ENCODE data around the gene TMEM181.
"Not testable (repeated sequence)": the region's sequence is repeated elsewhere in the genome, so short reads cannot be mapped to it uniquely, and the experiment has no call there.

TMEM181 gene

DNA sequence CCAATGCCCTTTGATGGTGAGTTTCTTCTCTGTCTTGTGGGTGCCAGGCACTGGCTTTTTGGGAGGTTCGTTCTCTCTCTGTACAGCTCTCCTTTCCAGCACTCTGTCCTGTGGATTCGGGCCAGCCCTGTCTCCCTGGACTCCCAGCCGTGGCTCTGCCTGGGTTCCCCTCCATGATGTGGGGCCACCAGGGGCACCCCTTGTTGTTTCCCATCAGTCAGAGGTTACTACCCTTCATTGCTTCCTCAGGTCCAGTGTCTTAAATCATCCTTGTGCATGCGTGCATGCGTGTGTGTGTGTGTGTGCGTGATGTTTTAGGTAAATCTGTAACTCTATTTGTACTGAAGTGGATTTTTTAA, 44.1 kb downstream of the TMEM181 start:
- H3K36me3 ChIP-seq (ENCODE audit: low read length) = no peaks in the 10 kb centered on the region
- H3K27ac ChIP-seq (ENCODE audit: low read depth, low read length) = no peak overlapping the region
- no peaks in the 10 kb centered on the region for H4K20me1 ChIP-seq (ENCODE audit: low read depth, low read length)
- H3F3A ChIP-seq (ENCODE audit: insufficient read depth) = no peaks in the 10 kb centered on the region
- H2AFZ ChIP-seq (ENCODE audit: low read depth, low read length, severe bottlenecking) = no peak overlapping the region
- H3K9me2 ChIP-seq (replicated peaks; ENCODE audit: insufficient read depth, low read length) = no peaks in the 10 kb centered on the region
- no peak overlapping the region for H3K4me2 ChIP-seq (ENCODE audit: low read depth, low read length, poor library complexity, severe bottlenecking)
- TF ChIP-seq EZH2phosphoT487 (conservative IDR thresholded peaks at IDR 0.05; ENCODE audit: low read length) = no peak
- TF ChIP-seq, protein P1, sequence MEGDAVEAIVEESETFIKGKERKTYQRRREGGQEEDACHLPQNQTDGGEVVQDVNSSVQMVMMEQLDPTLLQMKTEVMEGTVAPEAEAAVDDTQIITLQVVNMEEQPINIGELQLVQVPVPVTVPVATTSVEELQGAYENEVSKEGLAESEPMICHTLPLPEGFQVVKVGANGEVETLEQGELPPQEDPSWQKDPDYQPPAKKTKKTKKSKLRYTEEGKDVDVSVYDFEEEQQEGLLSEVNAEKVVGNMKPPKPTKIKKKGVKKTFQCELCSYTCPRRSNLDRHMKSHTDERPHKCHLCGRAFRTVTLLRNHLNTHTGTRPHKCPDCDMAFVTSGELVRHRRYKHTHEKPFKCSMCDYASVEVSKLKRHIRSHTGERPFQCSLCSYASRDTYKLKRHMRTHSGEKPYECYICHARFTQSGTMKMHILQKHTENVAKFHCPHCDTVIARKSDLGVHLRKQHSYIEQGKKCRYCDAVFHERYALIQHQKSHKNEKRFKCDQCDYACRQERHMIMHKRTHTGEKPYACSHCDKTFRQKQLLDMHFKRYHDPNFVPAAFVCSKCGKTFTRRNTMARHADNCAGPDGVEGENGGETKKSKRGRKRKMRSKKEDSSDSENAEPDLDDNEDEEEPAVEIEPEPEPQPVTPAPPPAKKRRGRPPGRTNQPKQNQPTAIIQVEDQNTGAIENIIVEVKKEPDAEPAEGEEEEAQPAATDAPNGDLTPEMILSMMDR (IDR thresholded peaks at IDR 0.05; ENCODE audit: insufficient read depth, low read length, poor library complexity, severe bottlenecking) = no peak
- H3K79me2 ChIP-seq (ENCODE audit: insufficient read depth, low read length) = no peaks in the 10 kb centered on the region
- no peaks in the 10 kb centered on the region for H3K9me3 ChIP-seq (ENCODE audit: insufficient read depth, low read length)
- H3K27me3 ChIP-seq (ENCODE audit: low read length) = no peaks in the 10 kb centered on the region
- no peak overlapping the region for H3K4me3 ChIP-seq (ENCODE audit: insufficient read depth, low read length, poor library complexity, severe bottlenecking)
- H3K9ac ChIP-seq (ENCODE audit: low read length) = no peak overlapping the region

DNA sequence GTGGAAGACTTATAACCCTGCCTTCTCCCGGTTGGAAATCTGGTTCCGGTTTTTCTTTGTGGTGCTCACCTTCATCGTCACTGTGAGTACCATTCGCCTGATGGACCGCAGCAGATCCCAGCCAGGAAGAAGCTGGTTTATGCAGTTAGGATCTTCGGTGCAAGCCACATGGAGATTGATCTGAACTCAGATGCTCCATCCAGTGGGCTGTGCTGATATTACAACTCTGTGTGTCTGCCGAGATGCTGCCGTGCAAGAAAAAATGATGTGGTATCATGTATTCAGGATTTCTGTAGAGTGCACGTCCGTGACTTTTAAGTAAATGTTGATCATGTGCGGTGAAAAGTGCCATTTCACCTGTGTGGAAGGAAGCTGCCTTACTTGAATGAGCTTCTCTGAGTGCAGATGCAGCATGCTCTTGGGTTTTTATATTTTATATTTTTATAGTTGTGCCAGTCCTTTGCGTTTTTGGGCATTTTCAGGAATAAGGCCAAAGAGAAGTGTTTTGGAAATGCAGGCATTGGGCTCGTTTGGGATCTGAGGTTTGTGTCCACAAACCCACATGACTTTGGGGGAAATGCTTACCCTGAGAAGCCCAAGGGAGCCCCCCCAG, 45.5 kb downstream of the TMEM181 start:
- H3K27me3 ChIP-seq (ENCODE audit: low read length) = no peaks in the 10 kb centered on the region
- TF ChIP-seq, protein P1 (IDR thresholded peaks at IDR 0.05; ENCODE audit: insufficient read depth, low read length, poor library complexity, severe bottlenecking) = peak; percentile 47
- TF ChIP-seq EZH2phosphoT487 (conservative IDR thresholded peaks at IDR 0.05; ENCODE audit: low read length) = no peak
- H3K4me2 ChIP-seq (ENCODE audit: low read depth, low read length, poor library complexity, severe bottlenecking) = no peak overlapping the region
- no peak overlapping the region for H3K4me3 ChIP-seq (ENCODE audit: insufficient read depth, low read length, poor library complexity, severe bottlenecking)
- H3K9me2 ChIP-seq (replicated peaks; ENCODE audit: insufficient read depth, low read length) = no peaks in the 10 kb centered on the region
- no peak overlapping the region for H3K9ac ChIP-seq (ENCODE audit: low read length)
- H3K36me3 ChIP-seq (ENCODE audit: low read length) = no peaks in the 10 kb centered on the region
- H3K9me3 ChIP-seq (ENCODE audit: insufficient read depth, low read length) = no peaks in the 10 kb centered on the region
- no peaks in the 10 kb centered on the region for H3F3A ChIP-seq (ENCODE audit: insufficient read depth)
- H2AFZ ChIP-seq (ENCODE audit: low read depth, low read length, severe bottlenecking) = no peak overlapping the region
- no peaks in the 10 kb centered on the region for H4K20me1 ChIP-seq (ENCODE audit: low read depth, low read length)
- no peak overlapping the region for H3K27ac ChIP-seq (ENCODE audit: low read depth, low read length)
- H3K79me2 ChIP-seq (ENCODE audit: insufficient read depth, low read length) = no peaks in the 10 kb centered on the region

DNA sequence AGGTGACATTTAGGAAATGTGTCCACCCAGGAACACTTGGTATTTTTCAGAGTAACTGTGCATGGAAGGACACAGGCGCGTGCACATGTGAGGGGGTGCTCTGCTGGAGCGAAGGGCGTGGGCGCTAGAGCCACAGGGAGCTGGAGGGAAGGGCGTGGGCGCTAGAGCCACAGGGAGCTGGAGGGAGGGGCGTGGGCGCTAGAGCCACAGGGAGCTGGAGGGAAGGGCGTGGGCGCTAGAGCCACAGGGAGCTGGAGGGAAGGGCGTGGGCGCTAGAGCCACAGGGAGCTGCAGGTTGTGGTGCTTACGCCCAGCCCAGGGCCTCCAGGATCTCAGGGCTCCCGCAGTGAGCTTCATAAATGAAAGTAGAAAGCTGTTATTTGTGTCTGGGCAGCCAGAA, 46.1 kb downstream of the TMEM181 start:
- H3K9ac ChIP-seq (ENCODE audit: low read length); H3K9me3 ChIP-seq (ENCODE audit: insufficient read depth, low read length); H2AFZ ChIP-seq (ENCODE audit: low read depth, low read length, severe bottlenecking); H3F3A ChIP-seq (ENCODE audit: insufficient read depth); H3K27ac ChIP-seq (ENCODE audit: low read depth, low read length); H3K4me3 ChIP-seq (ENCODE audit: insufficient read depth, low read length, poor library complexity, severe bottlenecking); H3K9me2 ChIP-seq (replicated peaks; ENCODE audit: insufficient read depth, low read length); H3K79me2 ChIP-seq (ENCODE audit: insufficient read depth, low read length); H3K36me3 ChIP-seq (ENCODE audit: low read length); H3K4me2 ChIP-seq (ENCODE audit: low read depth, low read length, poor library complexity, severe bottlenecking); H4K20me1 ChIP-seq (ENCODE audit: low read depth, low read length); H3K27me3 ChIP-seq (ENCODE audit: low read length): not testable (repeated sequence)

DNA sequence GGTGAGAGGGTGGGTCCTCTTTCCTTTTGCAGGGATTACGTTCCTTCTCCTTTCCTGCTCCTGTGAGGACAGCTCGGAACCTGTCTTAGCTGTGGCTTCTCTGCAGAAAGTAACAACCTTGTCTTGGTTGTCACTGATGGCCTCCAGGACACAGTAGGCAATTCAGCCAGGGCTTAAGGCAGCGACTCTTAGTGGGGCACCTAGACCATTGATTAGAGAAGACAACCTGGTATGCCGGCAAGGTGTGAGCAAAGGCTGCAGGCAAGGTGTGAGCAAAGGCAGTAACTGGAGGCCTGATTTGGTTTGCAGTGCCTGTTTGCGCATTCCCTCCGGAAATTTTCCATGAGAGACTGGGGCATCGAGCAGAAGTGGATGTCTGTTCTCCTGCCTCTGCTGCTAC, 47.0 kb downstream of the TMEM181 start:
- Histone ChIP-seq H3K79me2 (ENCODE audit: insufficient read depth, low read length) (no peaks in the 10 kb centered on the region), H3F3A (ENCODE audit: insufficient read depth) (no peaks in the 10 kb centered on the region), H2AFZ (ENCODE audit: low read depth, low read length, severe bottlenecking) (no peak overlapping the region), H3K27me3 (ENCODE audit: low read length) (no peaks in the 10 kb centered on the region), H3K9me2 (replicated peaks; ENCODE audit: insufficient read depth, low read length) (no peaks in the 10 kb centered on the region), H3K27ac (ENCODE audit: low read depth, low read length) (no peak overlapping the region), H3K9ac (ENCODE audit: low read length) (no peak overlapping the region), H4K20me1 (ENCODE audit: low read depth, low read length) (no peaks in the 10 kb centered on the region), H3K9me3 (ENCODE audit: insufficient read depth, low read length) (no peaks in the 10 kb centered on the region), H3K36me3 (ENCODE audit: low read length) (no peaks in the 10 kb centered on the region), H3K4me3 (ENCODE audit: insufficient read depth, low read length, poor library complexity, severe bottlenecking) (no peak overlapping the region), H3K4me2 (ENCODE audit: low read depth, low read length, poor library complexity, severe bottlenecking) (no peak overlapping the region)
- TF ChIP-seq EZH2phosphoT487 (conservative IDR thresholded peaks at IDR 0.05; ENCODE audit: low read length) = no peak
- TF ChIP-seq, protein P1 (IDR thresholded peaks at IDR 0.05; ENCODE audit: insufficient read depth, low read length, poor library complexity, severe bottlenecking) = no peak

Data from SU-DHL-6 (cell line).